SK-N-MC (cell line): Measurements from ENCODE around the gene RASA3.

ENCODE experiments used
- DNase-seq: peaks from one replicate; pipeline ENCODE4 v3.0.0-alpha.2; 2011; ENCODE audit warnings: low read depth, low spot score
- H3K27ac ChIP-seq: fragments of 200-600 bp; sonication (generic); 2 replicates; pipeline ENCODE4 v1.5.1; 2016; ENCODE audit warnings: mixed run types
- H3K36me3 ChIP-seq: fragments of 200-600 bp; sonication (generic); 2 replicates; pipeline ENCODE4 v1.6.1; 2017; ENCODE audit warnings: antibody characterized with exemption, low read length, mixed read lengths; ENCODE audit not compliant: insufficient read depth
- H3K4me3 ChIP-seq: fragments of 200-600 bp; sonication (generic); 2 replicates; pipeline ENCODE4 v1.5.1; 2016
- H3K9ac ChIP-seq: fragments of 200-600 bp; sonication (generic); 2 replicates; pipeline ENCODE4 v1.8.0; 2017; ENCODE audit warnings: mixed run types, mixed read lengths; ENCODE audit not compliant: insufficient read length
- H3K9me3 ChIP-seq: fragments of 200-600 bp; sonication (generic); 2 replicates; pipeline ENCODE4 v1.6.1; 2017; ENCODE audit warnings: low read depth, mild to moderate bottlenecking, antibody characterized with exemption, low read length, moderate library complexity, mixed read lengths
- EZH2 ChIP-seq: fragments of 200-600 bp; sonication (generic); IDR thresholded peaks from one replicate; pipeline ENCODE4 v1.6.1; 2017; ENCODE audit warnings: antibody characterized with exemption
- FOXP2 ChIP-seq: optimal IDR thresholded peaks from 2 replicates; pipeline ENCODE3; 2011; ENCODE audit warnings: mild to moderate bottlenecking, moderate library complexity; ENCODE audit not compliant: insufficient read depth; ENCODE audit errors: extremely low read length, control extremely low read depth
- POLR2AphosphoS5 ChIP-seq: IDR thresholded peaks from 2 replicates; pipeline ENCODE4 v1.6.1; 2012; ENCODE audit warnings: mild to moderate bottlenecking, low read depth, low read length, borderline replicate concordance

The RASA3 gene

DNA sequence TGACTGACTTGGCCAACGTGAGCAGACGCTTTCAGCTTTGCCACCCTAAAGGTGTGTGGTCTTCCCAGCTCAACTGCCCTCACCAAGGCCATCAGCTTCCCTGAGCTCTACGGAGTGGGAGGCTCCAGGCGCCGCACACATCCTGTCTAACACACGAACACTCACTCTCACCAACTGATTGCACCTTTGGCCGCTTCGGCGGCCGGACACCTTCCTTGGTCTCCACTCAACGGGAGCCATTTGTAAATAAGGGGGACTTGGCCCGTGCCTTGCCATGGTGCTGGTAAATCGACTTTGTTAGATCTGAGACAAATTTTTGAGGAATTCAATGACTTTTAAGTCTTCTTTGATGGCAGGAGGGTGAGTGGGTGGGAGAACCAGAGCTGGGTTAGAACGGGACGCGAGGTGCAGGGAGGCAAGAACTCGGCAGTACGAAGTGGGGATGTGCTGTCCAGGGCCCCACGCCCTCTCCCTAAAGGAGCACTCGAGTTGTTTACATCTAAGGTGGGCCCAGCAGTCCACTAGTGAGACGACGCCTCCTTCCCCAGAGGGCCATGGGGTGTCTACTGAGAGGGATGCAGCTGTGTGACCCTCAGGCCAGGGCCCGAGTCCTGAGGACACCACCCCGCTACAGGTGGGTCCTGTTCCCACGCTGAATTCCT, 163.0 kb downstream of the RASA3 start:
- H3K36me3 ChIP-seq: no peaks in the 10 kb centered on the region
- H3K27ac ChIP-seq: no peak overlapping the region
- TF ChIP-seq POLR2AphosphoS5 (no peak), EZH2 (no peak), FOXP2 (no peak)
- no peak overlapping the region for H3K9ac ChIP-seq
- H3K9me3 ChIP-seq: no peaks in the 10 kb centered on the region
- H3K4me3 ChIP-seq: no peak overlapping the region
- no peak for DNase-seq

DNA sequence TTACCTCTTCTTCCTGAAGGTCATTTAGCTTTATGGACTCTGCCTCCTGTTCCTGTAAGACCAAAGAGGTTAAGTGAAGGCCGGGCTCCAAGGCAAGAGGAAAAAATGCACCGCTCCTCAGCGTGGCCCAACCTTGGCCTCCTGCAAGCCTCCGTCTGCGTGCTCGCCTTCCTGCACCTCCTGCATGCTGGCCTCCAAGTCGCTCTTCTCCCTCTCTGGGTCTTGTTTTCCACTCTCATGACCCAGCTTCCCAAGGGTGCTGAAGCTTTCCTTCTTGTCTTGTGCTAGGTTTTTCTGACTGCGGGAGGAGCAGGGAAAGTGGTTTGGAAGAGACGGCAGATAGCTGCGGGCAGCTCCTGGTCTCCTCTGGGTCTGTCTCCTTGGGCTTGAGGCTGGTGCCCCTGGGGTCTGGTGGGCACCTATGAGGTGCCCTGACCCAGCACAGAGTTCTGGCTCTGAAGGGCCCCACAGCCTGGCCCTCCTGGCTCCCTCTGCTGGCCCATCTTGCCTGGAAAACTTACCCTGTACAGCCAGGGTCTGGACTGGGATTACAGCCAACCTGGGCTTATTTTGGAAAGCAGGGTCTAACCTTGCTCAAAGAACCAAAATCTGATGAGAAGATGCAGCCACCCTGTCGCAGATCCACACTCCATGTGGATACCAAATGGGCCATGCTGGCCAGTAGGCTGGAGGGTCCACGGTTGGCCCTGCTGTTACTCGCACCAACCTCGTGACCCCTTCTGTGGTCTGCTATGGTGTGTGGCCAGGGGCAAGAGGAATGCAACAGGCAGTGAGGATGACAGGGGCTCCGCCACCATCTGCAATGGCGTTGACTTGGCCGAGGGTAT, 163.7 kb downstream of the RASA3 start:
- no peak for DNase-seq
- Histone ChIP-seq H3K9me3 (no peaks in the 10 kb centered on the region), H3K4me3 (no peak overlapping the region), H3K36me3 (no peaks in the 10 kb centered on the region), H3K27ac (no peak overlapping the region), H3K9ac (no peak overlapping the region)
- no peak for TF ChIP-seq POLR2AphosphoS5
- TF ChIP-seq FOXP2: no peak
- TF ChIP-seq EZH2: no peak

DNA sequence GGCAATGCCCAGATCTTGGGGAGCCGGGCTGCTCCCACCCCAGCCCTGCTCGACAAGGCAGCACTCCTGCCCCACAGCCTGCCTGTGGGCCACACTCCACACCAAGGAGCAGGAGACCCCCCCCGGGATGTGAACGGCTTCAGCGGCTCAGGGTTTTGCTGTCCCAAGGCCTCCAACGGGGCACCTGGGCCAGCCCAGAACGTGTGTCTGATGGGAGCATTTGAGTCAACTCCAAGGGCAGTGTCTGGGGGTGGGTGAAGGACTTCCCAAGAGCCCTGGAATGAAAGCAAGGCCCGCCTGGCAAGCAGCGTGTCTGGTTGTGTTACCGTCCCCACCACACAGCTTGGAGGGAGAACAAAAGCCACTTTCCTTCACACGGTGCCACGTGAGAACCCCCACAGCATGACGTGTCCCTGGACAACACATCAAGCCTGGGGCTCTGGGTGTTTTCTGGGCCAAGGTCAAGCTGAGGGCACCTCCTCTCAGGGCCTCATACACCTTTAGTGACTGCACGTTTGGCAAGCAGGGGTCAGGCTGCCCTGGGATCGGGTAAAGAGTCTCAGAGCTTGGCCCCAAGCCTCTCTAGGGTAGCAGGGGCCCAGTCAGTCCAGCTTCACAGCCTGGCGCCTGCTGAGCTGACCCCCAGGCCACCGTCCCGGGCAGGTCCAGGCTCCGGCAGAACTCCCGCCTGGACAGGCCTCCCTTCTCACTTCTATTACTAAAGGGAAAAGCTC, 164.5 kb downstream of the RASA3 start:
- Histone ChIP-seq H3K36me3 (no peaks in the 10 kb centered on the region), H3K27ac (no peak overlapping the region), H3K4me3 (no peak overlapping the region), H3K9ac (no peak overlapping the region), H3K9me3 (no peaks in the 10 kb centered on the region)
- TF ChIP-seq POLR2AphosphoS5 (no peak), EZH2 (no peak), FOXP2 (no peak)
- DNase-seq: no peak

- no peaks in the 10 kb centered on the region for H3K36me3 ChIP-seq
- DNase-seq: no peak
- H3K9ac ChIP-seq: no peak overlapping the region
- H3K27ac ChIP-seq: no peak overlapping the region
- no peaks in the 10 kb centered on the region for H3K9me3 ChIP-seq
- TF ChIP-seq FOXP2 (no peak), POLR2AphosphoS5 (no peak), EZH2 (no peak)
- H3K4me3 ChIP-seq: no peak overlapping the region
Measured at GRCh38 chr13:113967206-113967720, 165.2 kb downstream of the RASA3 start.

GRCh38 chr13:113965968-113966884, 166.2 kb downstream of the RASA3 start:
- TF ChIP-seq POLR2AphosphoS5 (no peak), FOXP2 (no peak), EZH2 (no peak)
- Histone ChIP-seq H3K9me3 (no peaks in the 10 kb centered on the region), H3K27ac (no peak overlapping the region), H3K4me3 (no peak overlapping the region), H3K36me3 (no peaks in the 10 kb centered on the region), H3K9ac (no peak overlapping the region)
- DNase-seq: no peak

DNA sequence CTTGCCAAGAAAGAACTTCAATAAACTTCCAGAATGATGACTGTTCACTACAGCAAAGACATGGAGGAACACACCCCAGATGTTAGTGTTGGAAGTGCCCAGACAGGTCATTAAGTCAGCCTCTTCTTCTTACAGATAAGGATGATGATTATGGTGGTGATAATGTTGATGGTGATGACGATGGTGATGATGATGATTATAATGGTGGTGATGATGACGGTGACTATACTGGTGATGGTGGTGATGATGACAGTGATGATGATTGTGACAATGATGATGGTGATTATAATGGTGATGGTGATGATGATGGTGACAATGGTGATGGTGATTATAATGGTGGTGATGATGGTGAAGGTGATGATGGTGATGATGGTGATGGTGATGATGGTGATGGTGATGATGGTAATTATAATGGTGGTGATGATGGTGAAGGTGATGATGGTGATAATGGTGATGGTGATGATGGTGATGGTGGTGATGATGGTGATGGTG, 167.0 kb downstream of the RASA3 start:
- no peak overlapping the region for H3K9ac ChIP-seq
- no peaks in the 10 kb centered on the region for H3K9me3 ChIP-seq
- no peak for DNase-seq
- TF ChIP-seq EZH2 (no peak), FOXP2 (no peak), POLR2AphosphoS5 (no peak)
- H3K36me3 ChIP-seq: no peaks in the 10 kb centered on the region
- H3K4me3 ChIP-seq: no peak overlapping the region
- no peak overlapping the region for H3K27ac ChIP-seq

GRCh38 chr13:113964251-113964995, 168.0 kb downstream of the RASA3 start:
- TF ChIP-seq EZH2 (no peak), FOXP2 (no peak), POLR2AphosphoS5 (no peak)
- no peak overlapping the region for H3K9ac ChIP-seq
- no peaks in the 10 kb centered on the region for H3K36me3 ChIP-seq
- no peaks in the 10 kb centered on the region for H3K9me3 ChIP-seq
- no peak overlapping the region for H3K4me3 ChIP-seq
- no peak for DNase-seq
- no peak overlapping the region for H3K27ac ChIP-seq
